ENCODE data around the gene EXOC7. TPM values are rescaled to one million over a fixed set of nuclear protein-coding genes. Genes with fewer than 3 reads are reported as not detected.
A peak's percentile ranks its signal among the peaks of the same experiment; 100 is the strongest.
"Not testable (repeated sequence)": the region's sequence is repeated elsewhere in the genome, so short reads cannot be mapped to it uniquely, and the experiment has no call there.

Gene EXOC7
- total RNA-seq, 1 donor from 2014 or later: 91.1 TPM

- not testable (repeated sequence) for ATAC-seq
Measured at GRCh38 chr17:76042868-76043267, 60.7 kb downstream of the EXOC7 start.

GRCh38 chr17:76040376-76040775 is 63.2 kb downstream of the EXOC7 start:
- ATAC-seq: no peak

GRCh38 chr17:76039121-76039520 is 64.5 kb downstream of the EXOC7 start:
- no peak for ATAC-seq

GRCh38 chr17:76038050-76038449 is 65.5 kb downstream of the EXOC7 start:
- peak; percentile 29 for ATAC-seq

GRCh38 chr17:76036497-76037261 is 66.9 kb downstream of the EXOC7 start:
- no peak for ATAC-seq

- no peak for ATAC-seq
Measured at GRCh38 chr17:76034428-76035350, 68.9 kb downstream of the EXOC7 start.

- ATAC-seq: no peak
Measured at GRCh38 chr17:76033139-76033538, 70.4 kb downstream of the EXOC7 start.

- no peak for ATAC-seq
Measured at GRCh38 chr17:76032780-76033108, 70.8 kb downstream of the EXOC7 start.

GRCh38 chr17:76032073-76032779 is 71.4 kb downstream of the EXOC7 start:
- ATAC-seq: no peak

Other genes starting within 250 kb of the EXOC7 start
- gene WBP2, start 248.5 kb downstream of the EXOC7 start, total RNA-seq: 57.5 TPM
- 23.4 TPM for gene TRIM47, start 225.2 kb downstream of the EXOC7 start, total RNA-seq
- 10.6 TPM for gene TRIM65, start 206.8 kb downstream of the EXOC7 start, total RNA-seq
- gene MRPL38, start 198.9 kb downstream of the EXOC7 start, total RNA-seq: 81.8 TPM
- gene FBF1, start 162.7 kb downstream of the EXOC7 start, total RNA-seq: 7.8 TPM
- gene ACOX1, start 124.6 kb downstream of the EXOC7 start, total RNA-seq: 66.0 TPM
- 25.5 TPM for gene TEN1, start 124.5 kb downstream of the EXOC7 start, total RNA-seq
- 4.1 TPM for gene CDK3, start 102.9 kb downstream of the EXOC7 start, total RNA-seq
- gene EVPL, start 76.5 kb downstream of the EXOC7 start, total RNA-seq: 175 TPM
- gene SRP68, start 31.3 kb downstream of the EXOC7 start, total RNA-seq: 71.5 TPM
- gene GALR2, start 29.0 kb downstream of the EXOC7 start, total RNA-seq: 0.44 TPM
- not detected for gene ZACN, start 24.6 kb downstream of the EXOC7 start, total RNA-seq
- not detected for gene FOXJ1, start 37.5 kb upstream of the EXOC7 start, total RNA-seq
- 0.32 TPM for gene RNF157, start 136.7 kb upstream of the EXOC7 start, total RNA-seq
- gene UBALD2, start 161.6 kb upstream of the EXOC7 start, total RNA-seq: 86.9 TPM
- 1.6 TPM for gene QRICH2, start 204.5 kb upstream of the EXOC7 start, total RNA-seq

Measured in esophagus mucosa (tissue), 1 donor.